ENCODE results near the gene SYNRG.

SYNRG gene

GRCh38 chr17:37576281-37576680 is 32.9 kb downstream of the SYNRG start:
- TF ChIP-seq CTCF (IDR thresholded peaks at IDR 0.05; ENCODE audit: poor library complexity, severe bottlenecking): no peak
- no peaks in the 10 kb centered on the region for H3K9me3 ChIP-seq (ENCODE audit: severe bottlenecking)
- H3K27me3 ChIP-seq (ENCODE audit: insufficient read depth, poor library complexity, severe bottlenecking): no peaks in the 10 kb centered on the region
- H3K4me3 ChIP-seq (ENCODE audit: severe bottlenecking): no peak overlapping the region
- no peak for ATAC-seq (ENCODE audit: low read depth)
- H3K27ac ChIP-seq (ENCODE audit: poor library complexity, severe bottlenecking): no peak overlapping the region
- no peaks in the 10 kb centered on the region for H3K4me1 ChIP-seq (ENCODE audit: insufficient read depth, poor library complexity, severe bottlenecking)
- peaks cover 46% of the 10 kb centered on the region for H3K36me3 ChIP-seq (ENCODE audit: low read depth)
- no peak for DNase-seq (ENCODE audit: low spot score)

DNA sequence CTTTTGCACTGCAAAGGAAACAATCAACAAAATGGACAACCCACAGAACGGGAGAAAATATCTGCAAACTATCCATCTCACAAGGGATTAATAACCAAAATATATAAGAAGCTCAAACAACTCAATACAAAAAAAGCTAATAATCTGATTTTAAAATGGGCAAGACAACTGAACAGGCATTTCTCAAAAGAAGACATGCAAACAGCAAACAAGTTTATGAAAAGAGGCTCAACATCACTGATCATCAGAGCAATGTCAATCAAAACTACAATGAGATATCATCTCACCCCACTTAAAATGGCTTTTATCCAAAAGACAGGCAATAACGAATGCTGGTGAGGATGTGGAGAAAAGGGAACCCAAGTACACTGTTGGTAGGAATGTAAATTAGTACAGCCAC is 34.8 kb downstream of the SYNRG start:
- TF ChIP-seq CTCF (IDR thresholded peaks at IDR 0.05; ENCODE audit: poor library complexity, severe bottlenecking): no peak
- no peaks in the 10 kb centered on the region for H3K27me3 ChIP-seq (ENCODE audit: insufficient read depth, poor library complexity, severe bottlenecking)
- H3K4me3 ChIP-seq (ENCODE audit: severe bottlenecking): no peak overlapping the region
- H3K36me3 ChIP-seq (ENCODE audit: low read depth): peaks cover 54% of the 10 kb centered on the region
- H3K27ac ChIP-seq (ENCODE audit: poor library complexity, severe bottlenecking): no peak overlapping the region
- DNase-seq (ENCODE audit: low spot score) (no peak), ATAC-seq (ENCODE audit: low read depth) (no peak)
- no peaks in the 10 kb centered on the region for H3K4me1 ChIP-seq (ENCODE audit: insufficient read depth, poor library complexity, severe bottlenecking)
- no peaks in the 10 kb centered on the region for H3K9me3 ChIP-seq (ENCODE audit: severe bottlenecking)

GRCh38 chr17:37571674-37572073 is 37.5 kb downstream of the SYNRG start:
- H3K9me3 ChIP-seq (ENCODE audit: severe bottlenecking): no peaks in the 10 kb centered on the region
- H3K4me3 ChIP-seq (ENCODE audit: severe bottlenecking): no peak overlapping the region
- H3K27ac ChIP-seq (ENCODE audit: poor library complexity, severe bottlenecking): no peak overlapping the region
- H3K36me3 ChIP-seq (ENCODE audit: low read depth): peaks cover 66% of the 10 kb centered on the region
- no peak for TF ChIP-seq CTCF (IDR thresholded peaks at IDR 0.05; ENCODE audit: poor library complexity, severe bottlenecking)
- ATAC-seq (ENCODE audit: low read depth): no peak
- H3K4me1 ChIP-seq (ENCODE audit: insufficient read depth, poor library complexity, severe bottlenecking): no peaks in the 10 kb centered on the region
- no peak for DNase-seq (ENCODE audit: low spot score)
- no peaks in the 10 kb centered on the region for H3K27me3 ChIP-seq (ENCODE audit: insufficient read depth, poor library complexity, severe bottlenecking)

DNA sequence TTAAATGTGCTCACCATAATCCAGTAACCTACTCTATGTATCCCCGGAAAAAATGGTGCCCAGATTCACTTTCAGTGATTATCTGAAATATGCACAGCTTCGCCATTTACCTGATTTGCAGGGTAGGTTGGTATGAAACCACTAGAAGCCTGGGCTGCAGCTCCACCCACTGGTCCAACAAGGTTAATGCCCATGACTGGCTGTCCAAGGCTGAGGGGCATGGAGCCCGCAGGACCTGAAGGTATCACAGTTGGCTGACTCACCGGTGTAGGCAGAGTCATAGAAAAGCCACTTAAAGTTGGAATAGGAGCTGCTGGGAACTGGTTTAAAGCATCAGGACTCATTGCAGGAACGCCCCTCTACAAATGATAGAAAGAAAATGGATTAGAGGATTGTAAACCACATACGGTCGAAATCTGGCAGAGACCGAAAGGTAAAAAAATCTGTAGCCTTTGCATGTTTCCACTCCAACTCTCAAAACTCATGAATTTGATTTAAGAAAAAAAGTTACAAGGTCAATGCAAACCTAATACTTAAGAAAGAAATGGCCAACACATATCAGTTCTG is 38.6 kb downstream of the SYNRG start:
- no peaks in the 10 kb centered on the region for H3K27me3 ChIP-seq (ENCODE audit: insufficient read depth, poor library complexity, severe bottlenecking)
- no peak overlapping the region for H3K27ac ChIP-seq (ENCODE audit: poor library complexity, severe bottlenecking)
- no peaks in the 10 kb centered on the region for H3K4me1 ChIP-seq (ENCODE audit: insufficient read depth, poor library complexity, severe bottlenecking)
- peak; percentile 100 for ATAC-seq (ENCODE audit: low read depth)
- H3K9me3 ChIP-seq (ENCODE audit: severe bottlenecking): no peaks in the 10 kb centered on the region
- DNase-seq (ENCODE audit: low spot score): peak; percentile 84
- H3K36me3 ChIP-seq (ENCODE audit: low read depth): peaks cover 64% of the 10 kb centered on the region
- no peak overlapping the region for H3K4me3 ChIP-seq (ENCODE audit: severe bottlenecking)
- TF ChIP-seq CTCF (IDR thresholded peaks at IDR 0.05; ENCODE audit: poor library complexity, severe bottlenecking): peak; percentile 89

DNA sequence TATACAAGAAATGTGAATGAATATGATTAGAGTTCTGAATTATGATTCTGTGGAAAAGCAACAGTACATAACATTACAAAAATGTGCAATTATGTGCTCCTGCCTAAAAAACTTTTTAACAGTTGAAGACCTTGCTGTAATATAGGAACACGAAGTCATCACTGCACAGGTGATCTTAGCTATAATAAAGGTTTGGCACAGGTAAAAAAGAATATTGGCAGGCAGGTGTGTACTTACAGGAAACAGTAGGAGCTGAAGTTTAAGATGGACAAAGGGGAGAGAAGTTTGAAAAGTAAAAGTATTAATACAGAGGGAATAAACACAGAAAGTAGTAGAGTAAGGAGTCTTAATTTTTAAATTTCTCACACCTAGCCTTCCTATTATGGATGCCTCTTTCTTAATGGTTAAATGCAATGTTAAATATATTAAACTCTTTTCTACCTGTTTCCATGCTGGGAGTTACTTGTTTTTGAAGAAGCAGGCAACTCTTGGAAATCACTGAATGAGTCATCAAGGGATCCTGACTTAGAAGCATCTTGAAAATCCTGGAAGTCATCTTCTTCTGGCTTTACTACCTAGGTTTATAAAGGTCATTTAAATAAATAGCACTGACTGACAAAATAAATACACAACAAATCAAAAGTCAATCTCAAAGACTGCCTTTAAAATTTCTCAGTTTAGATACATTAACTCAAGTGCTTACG is 40.7 kb downstream of the SYNRG start:
- no peak for DNase-seq (ENCODE audit: low spot score)
- peaks cover 56% of the 10 kb centered on the region for H3K36me3 ChIP-seq (ENCODE audit: low read depth)
- H3K9me3 ChIP-seq (ENCODE audit: severe bottlenecking): no peaks in the 10 kb centered on the region
- no peak overlapping the region for H3K27ac ChIP-seq (ENCODE audit: poor library complexity, severe bottlenecking)
- no peaks in the 10 kb centered on the region for H3K4me1 ChIP-seq (ENCODE audit: insufficient read depth, poor library complexity, severe bottlenecking)
- ATAC-seq (ENCODE audit: low read depth): no peak
- H3K27me3 ChIP-seq (ENCODE audit: insufficient read depth, poor library complexity, severe bottlenecking): no peaks in the 10 kb centered on the region
- TF ChIP-seq CTCF (IDR thresholded peaks at IDR 0.05; ENCODE audit: poor library complexity, severe bottlenecking): no peak
- H3K4me3 ChIP-seq (ENCODE audit: severe bottlenecking): no peak overlapping the region

Measured in RWPE2 (cell line).